RWPE2 (cell line): Measurements from ENCODE around the gene FHIT.

ENCODE experiments used
- ATAC-seq: fragments of 200-7000 bp; cut with Tn5 transposase; 3 replicates; pipeline ENCODE4 v1.9.1; 2021; ENCODE audit warnings: low read depth
- DNase-seq: peaks from one replicate; pipeline ENCODE4 v3.0.0-alpha.2; 2020; ENCODE audit warnings: low spot score
- H3K27ac ChIP-seq: fragments of 450-650 bp; 2 replicates; pipeline ENCODE4 v1.5.1; 2017; ENCODE audit warnings: mild to moderate bottlenecking; ENCODE audit not compliant: poor library complexity, severe bottlenecking
- H3K27me3 ChIP-seq: fragments of 250-450 bp; sonication (Bioruptor Pico); 2 replicates; pipeline ENCODE4 v1.5.1; 2021; ENCODE audit warnings: mild to moderate bottlenecking, moderate library complexity; ENCODE audit not compliant: insufficient read depth, poor library complexity, severe bottlenecking
- H3K36me3 ChIP-seq: fragments of 250-450 bp; sonication (Bioruptor Pico); 2 replicates; pipeline ENCODE4 v1.5.1; 2020; ENCODE audit warnings: low read depth, mild to moderate bottlenecking, moderate library complexity
- H3K4me1 ChIP-seq: fragments of 250-450 bp; sonication (Bioruptor Pico); 2 replicates; pipeline ENCODE4 v1.5.1; 2021; ENCODE audit warnings: mild to moderate bottlenecking, moderate library complexity; ENCODE audit not compliant: insufficient read depth, poor library complexity, severe bottlenecking
- H3K4me3 ChIP-seq: fragments of 250-450 bp; sonication (Bioruptor Pico); 2 replicates; pipeline ENCODE4 v1.5.1; 2021; ENCODE audit warnings: mild to moderate bottlenecking, moderate library complexity; ENCODE audit not compliant: severe bottlenecking
- H3K9me3 ChIP-seq: fragments of 250-450 bp; sonication (Bioruptor Pico); 2 replicates; pipeline ENCODE4 v1.5.1; 2021; ENCODE audit warnings: mild to moderate bottlenecking, moderate library complexity; ENCODE audit not compliant: severe bottlenecking
- TF ChIP-seq, protein P1 (sequence below): fragments of 450-650 bp; IDR thresholded peaks from one replicate; pipeline ENCODE4 v1.5.1; 2017; ENCODE audit warnings: mild to moderate bottlenecking, moderate library complexity; ENCODE audit not compliant: poor library complexity, severe bottlenecking

FHIT gene

DNA sequence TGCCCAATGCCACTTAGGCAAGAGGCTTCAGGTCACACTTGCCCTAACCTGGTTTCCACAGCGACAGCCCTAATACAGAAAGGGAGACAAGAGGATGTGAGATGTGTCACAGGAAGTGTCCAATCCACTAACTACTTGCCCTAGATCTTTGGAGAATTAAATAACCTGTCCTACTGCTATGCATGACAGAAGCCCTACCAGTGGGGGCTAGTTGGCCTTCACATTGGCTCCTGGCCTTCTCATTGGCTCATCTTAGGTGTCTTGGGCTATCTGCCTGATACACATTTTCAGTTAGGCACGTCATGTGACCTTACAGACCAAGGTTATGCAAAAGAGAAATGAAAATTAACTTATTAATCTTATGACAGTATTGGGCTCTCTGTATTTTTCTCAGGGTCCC is 449.9 kb downstream of the FHIT start:
- no peak for DNase-seq
- Histone ChIP-seq H3K4me1 (no peaks in the 10 kb centered on the region), H3K36me3 (no peaks in the 10 kb centered on the region), H3K27me3 (no peaks in the 10 kb centered on the region), H3K27ac (no peak overlapping the region), H3K9me3 (no peaks in the 10 kb centered on the region), H3K4me3 (no peak overlapping the region)
- TF ChIP-seq, protein P1, sequence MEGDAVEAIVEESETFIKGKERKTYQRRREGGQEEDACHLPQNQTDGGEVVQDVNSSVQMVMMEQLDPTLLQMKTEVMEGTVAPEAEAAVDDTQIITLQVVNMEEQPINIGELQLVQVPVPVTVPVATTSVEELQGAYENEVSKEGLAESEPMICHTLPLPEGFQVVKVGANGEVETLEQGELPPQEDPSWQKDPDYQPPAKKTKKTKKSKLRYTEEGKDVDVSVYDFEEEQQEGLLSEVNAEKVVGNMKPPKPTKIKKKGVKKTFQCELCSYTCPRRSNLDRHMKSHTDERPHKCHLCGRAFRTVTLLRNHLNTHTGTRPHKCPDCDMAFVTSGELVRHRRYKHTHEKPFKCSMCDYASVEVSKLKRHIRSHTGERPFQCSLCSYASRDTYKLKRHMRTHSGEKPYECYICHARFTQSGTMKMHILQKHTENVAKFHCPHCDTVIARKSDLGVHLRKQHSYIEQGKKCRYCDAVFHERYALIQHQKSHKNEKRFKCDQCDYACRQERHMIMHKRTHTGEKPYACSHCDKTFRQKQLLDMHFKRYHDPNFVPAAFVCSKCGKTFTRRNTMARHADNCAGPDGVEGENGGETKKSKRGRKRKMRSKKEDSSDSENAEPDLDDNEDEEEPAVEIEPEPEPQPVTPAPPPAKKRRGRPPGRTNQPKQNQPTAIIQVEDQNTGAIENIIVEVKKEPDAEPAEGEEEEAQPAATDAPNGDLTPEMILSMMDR, result no peak
- ATAC-seq, result no peak

DNA sequence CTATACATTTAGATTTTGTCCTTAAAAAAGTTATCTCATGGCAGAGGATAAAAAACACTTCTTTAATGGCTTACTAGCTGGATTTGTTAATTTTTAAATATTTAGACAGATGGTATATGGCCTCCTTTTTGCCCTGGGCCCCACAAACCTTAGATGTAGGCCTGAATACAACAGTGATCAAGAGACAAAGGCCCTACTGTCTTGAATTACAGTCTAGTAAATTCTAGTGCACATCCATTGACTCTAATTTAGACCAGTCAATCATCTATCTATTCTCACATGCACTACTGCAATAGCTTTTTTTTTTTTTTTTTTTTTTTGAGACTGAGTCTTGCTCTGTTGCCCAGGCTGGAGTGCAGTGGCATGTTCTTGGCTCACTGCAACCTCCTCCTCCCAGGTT is 452.8 kb downstream of the FHIT start:
- Histone ChIP-seq H3K36me3 (no peaks in the 10 kb centered on the region), H3K27me3 (no peaks in the 10 kb centered on the region)
- TF ChIP-seq, protein P1, result no peak

DNA sequence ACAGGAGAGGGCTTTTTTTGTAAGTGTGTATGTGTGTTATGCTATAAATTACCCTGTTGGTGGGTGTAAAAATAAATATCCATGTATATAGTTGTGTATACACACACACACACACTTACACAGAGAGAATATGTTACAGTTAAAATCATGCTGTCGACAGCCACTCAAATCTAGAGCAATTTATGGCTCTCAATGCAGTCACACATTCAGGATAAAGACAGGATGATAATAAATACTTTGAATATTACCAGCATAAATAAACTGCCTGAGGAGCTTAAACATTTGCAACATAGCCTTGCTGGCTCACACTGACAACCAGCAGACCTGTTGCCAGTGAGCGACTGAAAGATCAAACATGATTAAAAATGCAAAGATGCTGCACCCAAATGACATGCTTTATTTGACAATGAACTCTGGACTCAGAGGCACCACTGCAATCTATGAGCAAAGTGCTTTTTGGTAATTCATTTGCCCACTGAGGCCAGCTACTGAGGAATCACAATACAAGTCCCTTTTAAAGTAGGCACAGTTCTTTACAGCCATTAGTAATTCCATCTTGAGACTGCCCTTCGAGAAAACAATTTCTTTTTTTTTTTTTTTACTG is 458.9 kb downstream of the FHIT start:
- DNase-seq (no peak), ATAC-seq (no peak)
- Histone ChIP-seq H3K4me3 (no peak overlapping the region), H3K4me1 (no peaks in the 10 kb centered on the region), H3K27me3 (no peaks in the 10 kb centered on the region), H3K36me3 (no peaks in the 10 kb centered on the region), H3K9me3 (no peaks in the 10 kb centered on the region), H3K27ac (no peak overlapping the region)
- TF ChIP-seq, protein P1, result no peak

More for the DNA sequence above, 452.8 kb downstream of the FHIT start:
- no peaks in the 10 kb centered on the region for H3K4me1 ChIP-seq
- no peak for DNase-seq
- no peak overlapping the region for H3K27ac ChIP-seq
- no peak for ATAC-seq
- no peak overlapping the region for H3K4me3 ChIP-seq
- no peaks in the 10 kb centered on the region for H3K9me3 ChIP-seq

DNA sequence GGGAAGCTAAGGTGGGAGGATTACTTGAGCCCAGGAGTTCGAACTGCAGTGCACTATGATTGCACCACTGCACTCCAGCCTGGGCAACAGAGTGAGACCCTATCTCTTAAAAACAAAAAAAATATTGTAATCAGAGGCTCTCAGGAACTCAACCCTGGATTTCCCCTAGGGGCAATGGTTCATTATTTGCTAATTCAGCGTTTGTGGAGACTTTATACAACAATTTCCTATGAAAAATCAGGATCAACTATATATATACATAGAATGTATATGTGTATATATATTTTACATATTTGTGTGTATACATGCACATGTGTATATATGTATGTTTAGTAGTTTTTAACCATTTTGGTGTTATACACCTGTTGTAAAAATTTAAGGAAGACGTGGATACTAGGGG is 463.1 kb downstream of the FHIT start:
- H3K4me3 ChIP-seq, result no peak overlapping the region
- no peaks in the 10 kb centered on the region for H3K27me3 ChIP-seq
- ATAC-seq (no peak), DNase-seq (no peak)
- no peak overlapping the region for H3K27ac ChIP-seq
- no peaks in the 10 kb centered on the region for H3K9me3 ChIP-seq
- TF ChIP-seq, protein P1, result no peak
- H3K36me3 ChIP-seq, result no peaks in the 10 kb centered on the region
- H3K4me1 ChIP-seq, result no peaks in the 10 kb centered on the region

DNA sequence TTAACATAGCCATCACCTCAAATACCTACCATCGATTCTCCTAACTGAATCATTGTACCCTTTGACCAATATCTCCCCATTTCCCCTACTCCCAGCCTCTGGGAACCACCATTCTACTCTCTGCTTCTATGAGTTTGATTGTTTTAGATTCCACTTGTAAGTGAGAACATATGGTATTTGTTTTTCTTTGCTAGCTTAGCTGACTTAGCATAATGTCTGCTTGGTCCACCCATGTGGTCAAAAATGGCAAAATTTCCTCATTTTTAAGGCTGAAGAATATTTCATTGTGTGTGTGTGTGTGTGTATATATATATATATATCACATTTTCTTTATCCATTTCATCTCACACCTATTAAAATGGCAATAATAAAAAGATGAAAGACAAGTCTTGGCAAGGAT is 469.3 kb downstream of the FHIT start:
- Histone ChIP-seq H3K4me3 (no peak overlapping the region), H3K27me3 (no peaks in the 10 kb centered on the region), H3K9me3 (no peaks in the 10 kb centered on the region), H3K27ac (no peak overlapping the region), H3K4me1 (no peaks in the 10 kb centered on the region), H3K36me3 (no peaks in the 10 kb centered on the region)
- ATAC-seq, result no peak
- TF ChIP-seq, protein P1, result no peak
- DNase-seq, result no peak
